NOMO-1 treated with dmso at 0.1 percent for 144 hours (cell line): ENCODE data around the gene HRAS.

Source experiments
- DNase-seq: peaks from one replicate; lab custom pipeline; 2025; ENCODE audit not compliant: unreplicated experiment; lab: John Stamatoyannopoulos, UW

Gene HRAS

DNA sequence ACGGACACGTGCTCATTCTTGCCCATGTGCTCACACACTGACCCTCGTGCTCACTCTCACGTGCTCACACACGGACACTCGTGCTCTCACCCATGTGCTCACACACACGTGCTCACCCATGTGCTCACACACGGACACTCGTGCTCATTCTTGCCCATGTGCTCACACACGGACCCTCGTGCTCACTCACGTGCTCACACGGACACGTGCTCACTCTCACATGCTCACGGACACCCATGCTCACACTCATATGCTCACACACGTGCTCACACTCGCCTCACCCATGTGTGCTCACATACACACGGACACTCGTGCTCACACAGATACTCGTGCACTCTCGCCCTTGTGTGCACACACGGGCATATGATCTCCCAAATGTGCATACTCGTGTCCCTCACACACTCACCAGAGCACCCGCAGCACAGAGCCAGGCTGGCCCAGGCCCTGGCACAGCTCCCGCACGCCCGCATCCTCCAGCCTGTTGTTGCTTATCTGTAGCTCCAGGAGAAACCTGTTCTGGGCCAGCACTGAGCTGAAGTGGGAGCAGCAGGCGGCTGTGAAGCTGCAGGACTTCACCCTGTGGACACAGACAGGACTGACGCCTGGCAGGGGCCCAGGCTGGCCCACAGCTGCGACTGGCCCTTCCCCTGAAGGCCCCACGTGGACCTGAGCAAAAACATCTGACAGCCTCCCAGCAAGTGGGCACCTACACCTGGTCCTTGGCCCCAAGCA lies 37.6 kb downstream of the HRAS start:
- DNase-seq = no peak

DNA sequence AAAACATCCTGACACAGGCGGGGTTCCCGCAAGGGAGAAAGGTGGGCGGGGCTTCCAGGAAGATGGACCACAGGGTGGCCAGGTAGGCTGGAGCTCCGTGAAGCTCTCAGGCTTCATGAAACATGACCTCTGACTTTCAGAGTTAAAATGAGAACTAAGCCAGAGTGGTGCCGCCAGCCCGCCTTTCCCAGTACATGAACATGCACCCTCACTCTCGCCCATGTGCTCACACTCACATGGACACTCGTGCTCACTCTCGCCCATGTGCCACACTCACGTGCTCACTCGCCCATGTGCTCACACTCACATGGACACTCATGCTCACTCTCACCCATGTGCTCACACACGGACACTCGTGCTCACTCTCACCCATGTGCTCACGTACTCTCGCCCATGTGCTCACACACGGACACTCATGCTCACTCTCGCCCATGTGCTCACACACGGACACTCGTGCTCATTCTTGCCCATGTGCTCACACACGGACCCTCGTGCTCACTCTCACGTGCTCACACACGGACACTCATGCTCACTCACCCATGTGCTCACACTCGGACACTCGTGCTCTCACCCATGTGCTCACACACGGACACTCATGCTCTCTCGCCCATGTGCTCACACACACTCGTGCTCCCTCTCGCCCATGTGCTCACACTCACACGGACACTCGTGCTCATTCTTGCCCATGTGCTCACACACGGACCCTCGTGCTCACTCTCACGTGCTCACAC lies 38.4 kb downstream of the HRAS start:
- no peak for DNase-seq

DNA sequence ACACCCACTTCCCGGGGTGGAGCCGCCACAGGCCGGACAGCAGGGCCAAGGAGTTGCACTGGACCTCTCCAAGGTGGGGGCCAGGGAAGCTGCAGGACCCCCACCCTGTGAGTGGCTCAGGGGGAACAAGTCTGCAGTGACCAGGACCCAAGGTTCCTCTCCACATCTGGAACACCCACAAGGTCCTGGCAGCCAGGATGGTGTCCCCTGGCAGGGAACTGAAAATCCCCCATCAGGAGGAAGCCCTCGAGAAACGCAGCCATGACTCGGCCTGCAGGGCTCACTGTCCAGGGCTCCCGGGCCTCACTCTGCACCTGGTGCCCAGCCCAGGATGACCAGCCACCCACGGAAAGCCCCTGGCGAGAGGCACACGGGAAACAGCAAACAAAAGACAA lies 39.8 kb downstream of the HRAS start:
- no peak for DNase-seq

DNA sequence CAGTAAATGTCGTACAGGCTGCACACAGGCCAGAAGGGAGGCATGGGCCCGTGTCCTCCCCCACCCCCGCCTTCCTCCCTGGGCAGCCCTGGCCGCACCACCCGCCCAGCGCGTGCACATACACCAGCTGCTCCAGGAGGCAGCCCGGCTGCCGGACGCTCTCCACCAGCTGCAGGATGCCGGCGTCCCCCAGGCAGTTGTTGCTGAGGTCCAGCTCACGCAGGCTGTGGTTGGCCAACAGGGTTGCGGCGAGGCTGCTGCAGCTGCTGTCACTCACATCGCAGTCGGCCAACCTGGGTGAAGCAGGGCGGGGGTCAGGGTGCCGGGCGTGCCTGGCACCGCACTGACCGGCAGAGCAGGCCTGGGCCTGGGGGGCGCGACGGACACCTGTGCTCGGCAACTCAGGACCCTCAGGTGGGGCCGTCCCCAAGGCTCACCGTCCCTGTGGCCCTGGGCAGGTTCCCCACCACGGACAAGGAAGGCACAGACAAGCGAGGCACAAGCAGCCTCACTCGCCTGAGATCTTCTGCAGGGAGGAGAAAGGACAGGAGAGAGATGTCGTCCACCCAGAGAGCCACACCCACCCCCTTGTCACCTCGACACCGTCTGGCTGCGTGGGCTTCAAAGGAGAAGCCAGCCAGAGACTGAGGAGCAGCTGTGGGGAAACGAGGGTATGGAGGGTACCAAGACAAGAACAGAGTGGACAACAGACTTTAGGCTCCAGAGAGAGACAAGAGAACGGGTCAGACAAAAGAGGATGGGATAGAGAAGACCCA lies 40.4 kb downstream of the HRAS start:
- no peak for DNase-seq

GRCh38 chr11:492427-493226 lies 42.7 kb downstream of the HRAS start:
- no peak for DNase-seq

DNA sequence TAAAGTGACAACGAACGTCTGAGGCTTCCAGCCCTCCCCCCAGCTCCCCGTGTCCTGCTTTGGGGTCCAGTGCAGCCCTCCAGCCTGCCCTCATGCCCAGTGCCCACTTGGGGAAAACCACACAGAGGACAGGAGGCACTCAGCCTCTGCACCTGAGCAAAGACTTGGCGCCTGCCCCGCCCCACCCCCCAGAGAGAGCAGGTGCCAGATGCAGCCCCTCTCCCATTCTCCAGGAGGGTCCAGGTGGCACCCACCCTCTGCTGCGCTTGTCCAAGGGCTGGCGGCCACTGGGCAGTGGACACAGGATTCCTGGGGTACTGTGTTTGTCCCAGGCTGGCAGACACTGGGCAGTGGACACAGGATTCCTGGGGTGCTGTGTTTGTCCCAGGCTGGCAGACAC lies 44.0 kb downstream of the HRAS start:
- DNase-seq = no peak

DNA sequence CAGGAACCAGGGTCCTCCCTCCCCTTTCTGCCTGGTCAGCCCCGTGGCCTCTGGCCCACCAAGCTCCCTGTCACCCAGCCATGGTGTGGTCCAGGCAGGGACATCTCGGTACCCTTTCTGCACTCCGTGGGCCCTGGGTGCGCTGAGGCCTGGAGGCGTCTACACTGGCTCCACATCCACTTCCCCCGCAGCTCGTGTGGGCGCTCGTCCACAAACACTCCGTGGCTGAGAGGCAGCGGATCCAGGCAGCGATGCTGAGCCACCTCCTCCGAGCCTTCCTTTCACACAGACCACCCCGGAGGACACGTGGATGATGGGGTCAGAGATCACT lies 44.5 kb downstream of the HRAS start:
- DNase-seq = no peak

DNA sequence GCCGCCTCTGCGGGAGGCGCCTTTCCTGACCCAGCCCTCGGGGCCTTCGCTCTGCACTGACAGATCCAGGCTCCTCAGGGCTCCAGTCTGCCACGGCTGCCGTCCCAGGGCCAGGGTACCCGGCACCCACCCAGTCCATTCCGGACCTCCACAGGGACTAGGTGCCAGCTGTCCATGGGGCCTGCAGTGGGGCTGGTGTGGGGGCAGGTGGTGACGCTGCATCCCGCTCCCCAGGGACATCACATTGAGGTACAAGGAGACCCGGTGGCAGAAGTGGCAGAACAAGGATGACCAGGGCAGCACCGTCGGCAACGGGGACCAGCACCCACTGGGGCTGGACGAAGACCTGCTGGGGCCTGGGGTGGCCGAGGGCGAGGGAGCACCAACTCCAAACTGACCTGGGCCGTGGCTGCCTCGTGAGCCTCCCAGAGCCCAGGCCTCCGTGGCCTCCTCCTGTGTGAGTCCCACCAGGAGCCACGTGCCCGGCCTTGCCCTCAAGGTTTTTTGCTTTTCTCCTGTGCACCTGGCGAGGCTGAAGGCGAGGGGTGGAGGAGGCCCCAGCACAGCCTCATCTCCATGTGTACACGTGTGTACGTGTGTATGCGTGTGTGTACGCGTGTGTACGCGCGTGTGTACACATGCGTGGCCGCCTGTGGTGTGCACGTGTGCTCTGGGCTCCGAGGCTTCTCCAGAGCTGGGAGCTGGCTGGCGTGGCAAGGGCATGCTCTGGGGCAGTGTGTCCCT lies 45.0 kb downstream of the HRAS start:
- DNase-seq = no peak

GRCh38 chr11:489610-490185 lies 45.7 kb downstream of the HRAS start:
- no peak for DNase-seq

GRCh38 chr11:488992-489391 lies 46.4 kb downstream of the HRAS start:
- DNase-seq = no peak

GRCh38 chr11:488579-488978 lies 46.8 kb downstream of the HRAS start:
- DNase-seq = no peak

DNA sequence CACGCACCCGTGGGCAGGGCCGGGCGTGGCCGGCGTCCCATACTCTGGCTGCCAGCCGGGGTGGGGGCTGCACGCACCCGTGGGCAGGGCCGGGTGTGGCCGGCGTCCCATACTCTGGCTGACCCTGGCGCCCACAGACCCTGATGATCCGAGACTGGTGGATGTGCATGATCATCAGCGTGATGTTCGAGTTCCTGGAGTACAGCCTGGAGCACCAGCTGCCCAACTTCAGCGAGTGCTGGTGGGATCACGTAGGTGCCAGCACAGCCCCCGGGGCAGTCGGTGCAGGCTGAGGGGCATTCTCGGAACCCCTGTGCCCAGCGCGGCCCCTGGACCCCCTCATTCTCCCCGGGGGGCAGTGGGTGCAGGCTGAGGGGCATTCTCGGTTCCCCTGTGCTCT lies 47.3 kb downstream of the HRAS start:
- no peak for DNase-seq

DNA sequence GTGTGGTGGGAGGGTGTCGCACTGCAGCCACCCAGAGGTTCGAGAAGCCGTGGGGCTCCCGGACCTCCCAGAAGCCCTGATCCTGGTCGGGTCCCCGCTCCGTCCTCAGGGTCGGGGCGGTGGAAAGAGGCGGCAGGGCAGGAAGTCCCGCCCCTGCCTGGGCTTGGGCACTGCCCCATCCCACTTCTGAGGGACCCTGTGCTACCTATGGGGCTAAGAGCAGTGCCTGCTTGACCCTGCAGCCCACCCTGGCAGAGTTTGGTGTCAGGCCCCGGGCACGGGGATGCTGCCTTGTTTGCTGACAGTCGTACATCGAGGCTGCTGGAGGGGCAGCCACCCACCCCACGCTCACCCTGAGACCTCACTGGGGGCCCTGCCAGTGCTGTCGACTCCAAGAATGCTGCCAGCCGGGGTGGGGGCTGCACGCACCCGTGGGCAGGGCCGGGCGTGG lies 47.8 kb downstream of the HRAS start:
- DNase-seq = no peak

DNA sequence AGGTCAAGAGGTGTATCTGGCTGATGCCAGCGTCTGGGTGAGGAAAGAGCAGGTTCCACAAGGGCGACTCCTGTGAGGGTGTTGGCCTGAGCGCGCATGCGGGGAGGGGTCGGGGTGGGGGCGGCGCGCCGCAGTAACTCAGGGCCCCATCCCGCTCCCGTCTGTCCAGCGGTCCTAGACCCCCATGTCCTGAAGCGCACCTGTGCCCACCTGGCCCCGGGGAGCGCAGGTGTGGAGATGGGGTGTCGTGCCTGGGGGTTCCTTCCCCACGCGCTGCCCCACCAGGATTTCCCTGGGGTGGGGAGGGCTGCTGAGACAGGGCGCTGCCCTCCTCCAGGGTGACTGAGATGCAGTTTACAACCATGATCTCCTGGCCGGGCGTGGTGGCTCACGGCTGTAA lies 49.2 kb downstream of the HRAS start:
- DNase-seq = no peak

- no peak for DNase-seq
These were observed 50.8 kb downstream of the HRAS start for GRCh38 chr11:484616-485015.
